ENCODE data around the gene KRTAP10-2.

GRCh38 chr21:44548922-44549321 lies 2.4 kb downstream of the KRTAP10-2 start:
- TF ChIP-seq, protein P1, sequence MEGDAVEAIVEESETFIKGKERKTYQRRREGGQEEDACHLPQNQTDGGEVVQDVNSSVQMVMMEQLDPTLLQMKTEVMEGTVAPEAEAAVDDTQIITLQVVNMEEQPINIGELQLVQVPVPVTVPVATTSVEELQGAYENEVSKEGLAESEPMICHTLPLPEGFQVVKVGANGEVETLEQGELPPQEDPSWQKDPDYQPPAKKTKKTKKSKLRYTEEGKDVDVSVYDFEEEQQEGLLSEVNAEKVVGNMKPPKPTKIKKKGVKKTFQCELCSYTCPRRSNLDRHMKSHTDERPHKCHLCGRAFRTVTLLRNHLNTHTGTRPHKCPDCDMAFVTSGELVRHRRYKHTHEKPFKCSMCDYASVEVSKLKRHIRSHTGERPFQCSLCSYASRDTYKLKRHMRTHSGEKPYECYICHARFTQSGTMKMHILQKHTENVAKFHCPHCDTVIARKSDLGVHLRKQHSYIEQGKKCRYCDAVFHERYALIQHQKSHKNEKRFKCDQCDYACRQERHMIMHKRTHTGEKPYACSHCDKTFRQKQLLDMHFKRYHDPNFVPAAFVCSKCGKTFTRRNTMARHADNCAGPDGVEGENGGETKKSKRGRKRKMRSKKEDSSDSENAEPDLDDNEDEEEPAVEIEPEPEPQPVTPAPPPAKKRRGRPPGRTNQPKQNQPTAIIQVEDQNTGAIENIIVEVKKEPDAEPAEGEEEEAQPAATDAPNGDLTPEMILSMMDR (conservative IDR thresholded peaks at IDR 0.05), result no peak
- TF ChIP-seq EZH2 (IDR thresholded peaks at IDR 0.05; ENCODE audit: low read depth), result no peak
